HFFc6 (cell line): ENCODE data around the gene EXOC5. TPM values are rescaled to one million over a fixed set of nuclear protein-coding genes. Genes with fewer than 3 reads are reported as not detected.
A peak's percentile ranks its signal among the peaks of the same experiment; 100 is the strongest.
"Not testable (repeated sequence)": the region's sequence is repeated elsewhere in the genome, so short reads cannot be mapped to it uniquely, and the experiment has no call there.

Source experiments
- DNase-seq: peaks from one replicate; pipeline ENCODE4 v3.0.0-alpha.2; 2018
- H3K27ac Mint-ChIP-seq: 2 replicates; pipeline ENCODE4 v1.8.0; 2020; ENCODE audit warnings: mild to moderate bottlenecking, mixed read lengths
- H3K27me3 Mint-ChIP-seq: 2 replicates; pipeline ENCODE4 v1.8.0; 2021; ENCODE audit warnings: mild to moderate bottlenecking, moderate library complexity, mixed read lengths; ENCODE audit not compliant: insufficient read depth
- H3K36me3 Mint-ChIP-seq: 2 replicates; pipeline ENCODE4 v1.8.0; 2021; ENCODE audit warnings: low read depth, mixed read lengths
- H3K4me1 Mint-ChIP-seq: 2 replicates; pipeline ENCODE4 v1.8.0; 2020; ENCODE audit warnings: low read depth, mixed read lengths
- H3K4me3 Mint-ChIP-seq: 2 replicates; pipeline ENCODE4 v1.8.0; 2020; ENCODE audit warnings: mild to moderate bottlenecking, moderate library complexity, mixed read lengths
- H3K9me3 Mint-ChIP-seq: 2 replicates; pipeline ENCODE4 v1.8.0; 2020; ENCODE audit warnings: mild to moderate bottlenecking, mixed read lengths
- total RNA-seq, 6 experiments: library from RNA; stranded (reverse); fragmentation: NEBNext Ultra II Directional; extraction: Animal tissue kit (Norgen Biotek cat#: 25700); gene quantifications; 2 replicates in 1 of 6; 3 replicates in 5 of 6; pipeline ENCODE4 v1.2.3, GENCODE V29; 2021
- TF ChIP-seq, protein P1 (sequence below): fragments of 200-600 bp; sonication (generic); IDR thresholded peaks from 2 replicates; pipeline ENCODE4 v1.5.0; 2021; ENCODE audit warnings: antibody characterized with exemption, mild to moderate bottlenecking

Gene EXOC5
- total RNA-seq, 6 experiments from 2014 or later = 102 to 117 (median 111) TPM

- Mint-ChIP-seq H3K27me3 (no peaks in the 10 kb centered on the region; the same call in 1 of the 2 replicates), H3K9me3 (peaks cover 17% of the 10 kb centered on the region), H3K36me3 (peaks cover 36% of the 10 kb centered on the region), H3K4me3 (peak overlapping the region; percentile 78), H3K4me1 (peaks cover 67% of the 10 kb centered on the region), H3K27ac (peak overlapping the region; percentile 78)
- DNase-seq = no peak
- TF ChIP-seq, protein P1, sequence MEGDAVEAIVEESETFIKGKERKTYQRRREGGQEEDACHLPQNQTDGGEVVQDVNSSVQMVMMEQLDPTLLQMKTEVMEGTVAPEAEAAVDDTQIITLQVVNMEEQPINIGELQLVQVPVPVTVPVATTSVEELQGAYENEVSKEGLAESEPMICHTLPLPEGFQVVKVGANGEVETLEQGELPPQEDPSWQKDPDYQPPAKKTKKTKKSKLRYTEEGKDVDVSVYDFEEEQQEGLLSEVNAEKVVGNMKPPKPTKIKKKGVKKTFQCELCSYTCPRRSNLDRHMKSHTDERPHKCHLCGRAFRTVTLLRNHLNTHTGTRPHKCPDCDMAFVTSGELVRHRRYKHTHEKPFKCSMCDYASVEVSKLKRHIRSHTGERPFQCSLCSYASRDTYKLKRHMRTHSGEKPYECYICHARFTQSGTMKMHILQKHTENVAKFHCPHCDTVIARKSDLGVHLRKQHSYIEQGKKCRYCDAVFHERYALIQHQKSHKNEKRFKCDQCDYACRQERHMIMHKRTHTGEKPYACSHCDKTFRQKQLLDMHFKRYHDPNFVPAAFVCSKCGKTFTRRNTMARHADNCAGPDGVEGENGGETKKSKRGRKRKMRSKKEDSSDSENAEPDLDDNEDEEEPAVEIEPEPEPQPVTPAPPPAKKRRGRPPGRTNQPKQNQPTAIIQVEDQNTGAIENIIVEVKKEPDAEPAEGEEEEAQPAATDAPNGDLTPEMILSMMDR = no peak
Observed at GRCh38 chr14:57266065-57266464, 2.6 kb downstream of the EXOC5 start.

DNA sequence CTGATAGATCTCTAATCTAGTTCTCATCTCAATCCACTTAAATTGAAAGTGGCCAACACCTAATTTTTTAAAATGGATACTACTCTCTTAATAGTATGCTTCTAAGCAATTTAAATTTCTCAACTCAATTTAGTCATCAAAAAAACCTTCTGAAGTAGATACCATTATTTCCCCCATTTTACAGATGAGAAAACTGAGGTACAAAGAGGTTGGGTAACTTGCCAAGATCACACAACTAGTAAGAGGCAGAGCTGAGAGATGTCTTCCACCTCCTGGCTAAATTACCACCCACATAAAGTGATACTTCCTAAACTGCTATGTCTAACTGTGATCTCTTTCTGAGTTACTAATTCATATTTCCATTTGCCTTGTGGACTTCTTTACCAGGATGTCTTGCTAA is 6.6 kb downstream of the EXOC5 start:
- Mint-ChIP-seq H3K27ac (no peak overlapping the region), H3K9me3 (0 out of 2 replicates have a peak, but pooled peaks cover 5% of the 10 kb centered on the region), H3K27me3 (no peaks in the 10 kb centered on the region), H3K4me1 (peaks cover 67% of the 10 kb centered on the region), H3K4me3 (no peak overlapping the region), H3K36me3 (peaks cover 29% of the 10 kb centered on the region)
- DNase-seq = no peak
- TF ChIP-seq, protein P1 = no peak

DNA sequence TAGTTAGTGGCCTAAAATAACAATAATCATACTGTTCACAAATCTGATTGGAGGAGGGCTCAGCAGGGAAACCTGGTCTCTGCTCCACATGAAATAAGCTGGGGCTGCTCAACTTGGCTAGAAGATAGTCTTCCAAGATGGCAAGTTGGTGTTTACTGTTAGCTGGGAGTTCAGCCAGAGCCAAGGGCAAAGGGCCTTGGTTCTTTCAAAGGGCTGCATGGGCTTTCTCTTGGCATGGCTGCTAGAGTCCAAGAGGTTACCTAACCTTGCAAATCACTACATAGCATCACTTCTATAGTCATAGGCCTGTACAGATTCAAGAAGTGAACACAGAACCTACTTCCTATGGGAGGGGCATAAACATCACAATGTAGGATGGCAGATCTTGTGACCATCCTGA is 7.1 kb downstream of the EXOC5 start:
- no peaks in the 10 kb centered on the region for H3K27me3 Mint-ChIP-seq
- TF ChIP-seq, protein P1 = no peak
- peaks cover 29% of the 10 kb centered on the region for H3K36me3 Mint-ChIP-seq
- no peak overlapping the region for H3K4me3 Mint-ChIP-seq
- H3K27ac Mint-ChIP-seq = peak overlapping the region; percentile 20; the same call in 1 of the 2 replicates
- peaks cover 65% of the 10 kb centered on the region for H3K4me1 Mint-ChIP-seq
- DNase-seq = no peak
- 0 out of 2 replicates have a peak, but pooled peaks cover 5% of the 10 kb centered on the region for H3K9me3 Mint-ChIP-seq

DNA sequence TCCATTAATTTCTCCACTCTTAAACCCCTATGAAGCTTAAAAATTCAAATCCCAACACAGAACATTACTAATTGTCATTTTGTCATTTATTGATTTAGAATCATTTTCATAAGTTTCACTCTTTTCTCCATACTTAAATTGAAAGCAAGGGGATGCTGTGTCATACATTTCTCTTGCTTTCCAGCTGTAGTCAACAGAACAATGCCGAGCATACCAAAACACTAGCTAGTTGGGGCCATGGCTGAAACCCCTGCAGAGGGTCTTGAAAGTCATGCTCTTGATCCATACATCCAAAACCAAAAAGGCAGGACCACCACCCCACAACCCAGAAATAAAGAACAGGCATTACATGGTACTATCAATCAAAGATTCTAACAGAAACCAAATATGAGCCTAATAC is 9.0 kb downstream of the EXOC5 start:
- H3K4me3 Mint-ChIP-seq = no peak overlapping the region
- peak overlapping the region; percentile 19; the same call in 1 of the 2 replicates for H3K27ac Mint-ChIP-seq
- TF ChIP-seq, protein P1 = no peak
- DNase-seq = no peak
- peaks cover 48% of the 10 kb centered on the region for H3K4me1 Mint-ChIP-seq
- 0 out of 2 replicates have a peak, but pooled peaks cover 5% of the 10 kb centered on the region for H3K9me3 Mint-ChIP-seq
- peaks cover 37% of the 10 kb centered on the region for H3K36me3 Mint-ChIP-seq
- H3K27me3 Mint-ChIP-seq = no peaks in the 10 kb centered on the region

- H3K27me3 Mint-ChIP-seq, DNase-seq, H3K9me3 Mint-ChIP-seq, H3K4me3 Mint-ChIP-seq, H3K27ac Mint-ChIP-seq: not testable (repeated sequence)
- Mint-ChIP-seq H3K4me1 (peaks cover 43% of the 10 kb centered on the region), H3K36me3 (peaks cover 38% of the 10 kb centered on the region)
Observed at GRCh38 chr14:57258221-57258620, 10.5 kb downstream of the EXOC5 start.

DNA sequence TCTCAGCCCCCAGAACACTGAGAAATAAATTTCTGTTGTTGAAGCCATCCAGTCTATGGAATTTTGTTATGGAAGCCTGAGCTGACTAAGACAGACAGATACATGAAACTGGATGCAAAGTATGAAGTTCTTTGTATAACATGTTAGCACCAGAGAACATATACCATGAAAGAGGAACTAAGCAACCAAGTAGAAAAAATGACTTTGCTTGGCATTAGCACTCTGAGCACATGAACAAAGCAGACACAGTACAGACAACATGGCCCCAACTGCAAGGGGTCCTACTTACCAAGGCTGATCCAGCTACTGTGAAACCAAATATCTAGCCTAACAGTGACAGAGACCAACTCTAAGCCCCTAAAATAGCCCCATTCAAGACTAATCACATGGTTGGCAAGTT is 13.8 kb downstream of the EXOC5 start:
- Mint-ChIP-seq H3K4me1 (peaks cover 54% of the 10 kb centered on the region), H3K36me3 (peaks cover 47% of the 10 kb centered on the region), H3K27ac (no peak overlapping the region), H3K27me3 (no peaks in the 10 kb centered on the region), H3K4me3 (no peak overlapping the region), H3K9me3 (0 out of 2 replicates have a peak, but pooled peaks cover 5% of the 10 kb centered on the region)
- DNase-seq = no peak
- TF ChIP-seq, protein P1 = no peak
